ENCODE results near the gene PRKAR2B.

DNA sequence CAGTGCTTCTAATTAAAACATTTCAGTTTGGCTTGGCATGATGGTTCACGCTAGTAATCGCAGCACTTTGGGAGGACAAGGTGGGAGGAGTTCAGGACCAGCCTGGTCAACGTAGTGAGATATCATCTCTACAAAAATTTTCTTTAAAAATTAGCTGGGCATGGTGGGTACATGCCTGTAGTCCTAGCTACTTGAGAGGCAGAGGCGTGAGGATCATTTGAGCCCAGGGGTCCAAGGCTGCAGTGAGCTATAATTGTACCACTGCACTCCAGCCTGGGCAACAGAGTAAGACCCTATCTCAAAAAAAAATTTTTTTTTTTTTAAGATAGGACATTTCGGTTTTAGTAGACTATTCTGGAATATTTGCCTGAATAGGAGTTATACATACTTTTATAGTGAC is 136.7 kb downstream of the PRKAR2B start:
- TF ChIP-seq CTCF (conservative IDR thresholded peaks at IDR 0.05; ENCODE audit: low read length) (no peak), EZH2phosphoT487 (IDR thresholded peaks at IDR 0.05; ENCODE audit: borderline replicate concordance, low read depth, low read length) (no peak)
